K562 (cell line): Measurements from ENCODE around the gene LCTL. TPM values are rescaled to one million over a fixed set of nuclear protein-coding genes. Genes with fewer than 3 reads are reported as not detected.
A peak's percentile ranks its signal among the peaks of the same experiment; 100 is the strongest.

Source experiments
- ATAC-seq: fragments of 200-7000 bp; cut with Tn5 transposase; 3 replicates; pipeline ENCODE4 v1.9.1; 2020; ENCODE audit warnings: moderate library complexity
- BruUV-seq: library from RNA; stranded (reverse); fragments of 400-500 nt; replicated peaks from 2 replicates; lab custom pipeline; 2021; lab: Mats Ljungman, UMichigan
- CTCF ChIA-PET: fragments of 300-600 bp; formaldehyde crosslinking; extraction: SDS; loops from one replicate; lab custom pipeline; 2021; ENCODE audit warnings: low intra/inter-chr PET ratio; lab: Yijun Ruan, JAX
- POLR2A ChIA-PET: fragments of 300-600, 350-650 bp; sonication (Branson Sonifier 250); formaldehyde crosslinking; extraction: SDS; loops from one replicate; lab custom pipeline; 2021; ENCODE audit warnings: antibody characterized with exemption, inconsistent platforms; lab: Yijun Ruan, JAX
- DNase-seq, 4 experiments: peaks; one replicate each; pipeline versions ENCODE4 v3.0.0 to v3.0.0-alpha.2; 2011 to 2018; ENCODE audit warnings: low spot score in 3 of 4, mixed read lengths in 3 of 4; ENCODE audit errors: extremely low read depth in 1 of 4
- FAIRE-seq: peaks from 2 replicates; lab custom pipeline; 2011; peaks lifted over from hg19 to GRCh38; lab: Jason Lieb, UNC
- H2AFZ ChIP-seq: 2 replicates; pipeline ENCODE4 v1.6.0; 2011; ENCODE audit warnings: low read depth, low read length, control low read depth, inconsistent platforms
- H3K27ac ChIP-seq: fragments of 200-600 bp; 3 replicates; pipeline ENCODE4 v1.8.0; 2011; ENCODE audit warnings: low read depth, mild to moderate bottlenecking, control low read depth, inconsistent platforms, low read length, moderate library complexity, mixed read lengths; ENCODE audit errors: extremely low read depth
- H3K27me3 ChIP-seq, 2 experiments: fragments of 300-600 bp in 1 of 2; 2 replicates in 1 of 2; 3 replicates in 1 of 2; pipeline versions ENCODE4 v1.6.0 to v1.8.0; 2011; ENCODE audit warnings: inconsistent platforms in 2 of 2, low read length in 2 of 2, mild to moderate bottlenecking in 1 of 2, mixed read lengths in 1 of 2, moderate library complexity in 1 of 2; ENCODE audit not compliant: control insufficient read depth in 2 of 2, insufficient read depth in 2 of 2
- H3K36me3 ChIP-seq: fragments of 300-600 bp; 3 replicates; pipeline ENCODE4 v1.8.0; 2011; ENCODE audit warnings: mild to moderate bottlenecking, low read length, inconsistent platforms; ENCODE audit not compliant: control insufficient read depth, insufficient read depth
- H3K4me1 ChIP-seq, 2 experiments: fragments of 200-600 bp in 1 of 2; replicated peaks in 1 of 2; 2 replicates in 1 of 2; 3 replicates in 1 of 2; pipeline versions ENCODE4 v1.5.1 to v1.8.0; 2011; ENCODE audit warnings: inconsistent platforms in 2 of 2, low read length in 2 of 2, mild to moderate bottlenecking in 1 of 2, mixed read lengths in 1 of 2, moderate library complexity in 1 of 2; ENCODE audit not compliant: control insufficient read depth in 2 of 2, insufficient read depth in 2 of 2
- H3K4me2 ChIP-seq: 2 replicates; pipeline ENCODE4 v1.6.1; 2011; ENCODE audit warnings: low read length, control low read depth, inconsistent platforms, mixed read lengths; ENCODE audit not compliant: insufficient read depth
- H3K4me3 ChIP-seq: fragments of 200-600 bp; sonication (generic), shearing (Covaris generic); 2 replicates; pipeline ENCODE4 v1.5.1; 2016; ENCODE audit warnings: control low read depth, inconsistent platforms
- H3K79me2 ChIP-seq: fragments of 200-600 bp; 3 replicates; pipeline ENCODE4 v1.8.0; 2011; ENCODE audit warnings: low read length, inconsistent platforms; ENCODE audit not compliant: control insufficient read depth, insufficient read depth
- H3K9ac ChIP-seq, 2 experiments: 2 replicates each; pipeline versions ENCODE4 v1.6.0 to v1.6.1; 2011; ENCODE audit warnings: low read depth in 2 of 2, low read length in 2 of 2, control low read depth in 1 of 2, inconsistent platforms in 1 of 2, mild to moderate bottlenecking in 1 of 2, mixed read lengths in 1 of 2; ENCODE audit not compliant: insufficient read depth in 1 of 2
- H3K9me1 ChIP-seq: one replicate; pipeline ENCODE4 v1.6.0; 2011; ENCODE audit warnings: inconsistent platforms, mild to moderate bottlenecking, low read length, moderate library complexity; ENCODE audit not compliant: control insufficient read depth, insufficient read depth
- H3K9me3 ChIP-seq: replicated peaks from 2 replicates; pipeline ENCODE4 v1.5.1; 2011; ENCODE audit warnings: low read depth, low read length, inconsistent platforms; ENCODE audit not compliant: control insufficient read depth, insufficient read depth
- H4K20me1 ChIP-seq: replicated peaks from 2 replicates; pipeline ENCODE4 v1.6.1; 2011; ENCODE audit warnings: low read length, inconsistent platforms, mixed read lengths; ENCODE audit not compliant: control insufficient read depth, insufficient read depth
- ARHGAP35 ChIP-seq: fragments of 450-650 bp; IDR thresholded peaks from 2 replicates; pipeline ENCODE4 v1.6.1; 2018; ENCODE audit not compliant: partially characterized antibody
- C11orf30 ChIP-seq: fragments of 450-650 bp; IDR thresholded peaks from 2 replicates; pipeline ENCODE4 v1.6.1; 2016; ENCODE audit warnings: low read depth, mild to moderate bottlenecking
- CBX1 ChIP-seq: sonication (generic); IDR thresholded peaks from 2 replicates; pipeline ENCODE4 v1.6.1; 2016; ENCODE audit warnings: antibody characterized with exemption, low read depth, mild to moderate bottlenecking
- DDX20 ChIP-seq: fragments of 450-650 bp; IDR thresholded peaks from 2 replicates; pipeline ENCODE4 v1.6.1; 2016; ENCODE audit warnings: missing genetic modification characterization, low read depth, mild to moderate bottlenecking, missing compliant biosample characterization, moderate library complexity
- ILF3 ChIP-seq: fragments of 450-650 bp; IDR thresholded peaks from 2 replicates; pipeline ENCODE4 v1.6.1; 2018; ENCODE audit warnings: antibody characterized with exemption, mild to moderate bottlenecking, moderate library complexity, borderline replicate concordance
- MAFF ChIP-seq: IDR thresholded peaks from 2 replicates; pipeline ENCODE4 v1.6.1; 2012; ENCODE audit warnings: low read length, improper control_type of control experiment
- MAFG ChIP-seq: fragments of 450-650 bp; conservative IDR thresholded peaks from 2 replicates; pipeline ENCODE4 v1.6.1; 2016; ENCODE audit warnings: missing genetic modification characterization, missing compliant biosample characterization
- MAFK ChIP-seq: IDR thresholded peaks from 2 replicates; pipeline ENCODE4 v1.6.1; 2011; ENCODE audit warnings: low read length, improper control_type of control experiment
- NR4A1 ChIP-seq, 2 experiments: fragments of 250-450 bp in 1 of 2; fragments of 450-650 bp in 1 of 2; sonication (Bioruptor Pico) in 1 of 2; IDR thresholded peaks; 2 replicates each; pipeline versions ENCODE4 v1.4.0 to v1.6.1; 2016 to 2020; ENCODE audit warnings: mild to moderate bottlenecking in 2 of 2, missing compliant biosample characterization in 1 of 2, missing genetic modification characterization in 1 of 2, moderate library complexity in 1 of 2
- ZNF316 ChIP-seq: fragments of 450-650 bp; IDR thresholded peaks from 2 replicates; pipeline ENCODE4 v1.6.1; 2016
- ZNF75A ChIP-seq: fragments of 450-650 bp; formaldehyde crosslinking; IDR thresholded peaks from 2 replicates; pipeline ENCODE4 v1.4.0; 2020; ENCODE audit warnings: mild to moderate bottlenecking
- WGBS: fragments of 100-300 bp; shearing (Covaris generic); methylation state at CpG from one replicate; pipeline ENCODE4 v1.1.6; 2016; ENCODE audit warnings: low coverage, mixed read lengths; ENCODE audit not compliant: insufficient coverage; ENCODE audit errors: missing lambda C conversion rate; 5-methylcytosine and 5-hydroxymethylcytosine counted together
- in situ Hi-C: fragments of 300-500 bp; cut with MboI; formaldehyde crosslinking; loops from 4 replicates; pipeline ENCODE4 v1.15.0; 2018; ENCODE audit warnings: inconsistent platforms, mixed read lengths
- intact Hi-C: fragments of 100-400 bp; cut with micrococcal nuclease; formaldehyde crosslinking; loops from 2 replicates; pipeline ENCODE4 v1.14.2; 2022
- polyA plus RNA-seq, 8 experiments: library from polyadenylated mRNA; depleted of rRNA in 4 of 8; stranded (reverse) in 5 of 8; unstranded in 3 of 8; fragments of >200 nt; fragmentation: Nextera tagmentation in 2 of 8; fragmentation: Illumina TruSeq in 1 of 8; extraction: Ambion mirVana in 2 of 8; extraction: Trizol in 1 of 8; gene quantifications; 2 replicates each; pipeline versions ENCODE4 v1.2.1 to v1.2.3, GENCODE V29; 2011 to 2014; ENCODE audit warnings: inconsistent platforms in 1 of 8, missing spikeins in 1 of 8
- total RNA-seq, 7 experiments: library from RNA; depleted of rRNA in 6 of 7; stranded (reverse); fragments of >200 nt in 6 of 7; fragmentation: Illumina TruSeq in 2 of 7; extraction: Trizol in 2 of 7; gene quantifications; 2 replicates each; pipeline versions ENCODE4 v1.2.1 to v1.2.3, GENCODE V29; 2011 to 2021; ENCODE audit warnings: low replicate concordance in 1 of 7
- TF ChIP-seq, protein P1 (sequence below): fragments of 450-650 bp; IDR thresholded peaks from 2 replicates; pipeline ENCODE4 v1.6.1; 2017; ENCODE audit warnings: mild to moderate bottlenecking, moderate library complexity

Gene LCTL
- total and polyA plus RNA-seq, 9 of the 15 experiments (the other 6 are each of a cell fraction or from before 2014, with no cell fraction given): 0.08 to 0.31 (median 0.17) TPM; not detected in 6

DNA sequence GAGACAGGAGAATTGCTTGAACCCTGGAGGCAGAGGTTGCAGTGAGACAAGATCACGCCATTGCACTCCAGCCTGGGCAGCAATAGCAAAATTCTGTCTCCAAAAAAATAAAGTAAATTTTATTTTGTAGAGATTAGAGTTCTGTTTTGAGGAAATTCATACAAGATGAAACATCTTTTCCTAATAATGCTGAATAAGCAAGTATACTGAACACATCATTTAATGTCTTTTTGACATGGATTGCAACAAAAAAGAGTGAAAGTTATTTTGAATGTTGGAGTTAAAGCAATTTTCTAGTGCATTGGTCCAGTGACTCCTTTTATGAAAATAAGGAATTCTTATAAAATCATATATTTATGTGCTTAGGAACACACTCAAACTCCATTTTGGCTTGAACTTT is 20.5 kb downstream of the LCTL start:
- no peaks in the 10 kb centered on the region for H4K20me1 ChIP-seq
- H3K4me2 ChIP-seq: no peak overlapping the region
- peaks cover 45% of the 10 kb centered on the region for H3K36me3 ChIP-seq
- H3K9me3 ChIP-seq: no peaks in the 10 kb centered on the region
- FAIRE-seq (no peak), DNase-seq (no peak), ATAC-seq (no peak)
- BruUV-seq: no TSS peak
- in situ Hi-C loops (no loop called here), intact Hi-C loops (no loop called here)
- no peak overlapping the region for H3K4me3 ChIP-seq
- no peak overlapping the region for H2AFZ ChIP-seq
- 100% methylated on average over 1 of the region's 1 CpG for WGBS
- H3K4me1 ChIP-seq: no peaks in the 10 kb centered on the region
- no peaks in the 10 kb centered on the region for H3K79me2 ChIP-seq
- no peak overlapping the region for H3K27ac ChIP-seq
- ChIA-PET POLR2A (no interaction called here), CTCF (no interaction called here)
- no peaks in the 10 kb centered on the region for H3K27me3 ChIP-seq
- no peak for TF ChIP-seq NR4A1 (CRISPR knock-in tag; IDR thresholded peaks at IDR 0.05)
- TF ChIP-seq NR4A1 (tag; IDR thresholded peaks at IDR 0.05): no peak
- TF ChIP-seq C11orf30: peak; percentile 89
- peak; percentile 95 for TF ChIP-seq ZNF316
- peak; percentile 84 for TF ChIP-seq MAFG (tag)
- peak; percentile 84 for TF ChIP-seq MAFK
- TF ChIP-seq ILF3: no peak
- peak; percentile 89 for TF ChIP-seq MAFF
- TF ChIP-seq, protein P1, sequence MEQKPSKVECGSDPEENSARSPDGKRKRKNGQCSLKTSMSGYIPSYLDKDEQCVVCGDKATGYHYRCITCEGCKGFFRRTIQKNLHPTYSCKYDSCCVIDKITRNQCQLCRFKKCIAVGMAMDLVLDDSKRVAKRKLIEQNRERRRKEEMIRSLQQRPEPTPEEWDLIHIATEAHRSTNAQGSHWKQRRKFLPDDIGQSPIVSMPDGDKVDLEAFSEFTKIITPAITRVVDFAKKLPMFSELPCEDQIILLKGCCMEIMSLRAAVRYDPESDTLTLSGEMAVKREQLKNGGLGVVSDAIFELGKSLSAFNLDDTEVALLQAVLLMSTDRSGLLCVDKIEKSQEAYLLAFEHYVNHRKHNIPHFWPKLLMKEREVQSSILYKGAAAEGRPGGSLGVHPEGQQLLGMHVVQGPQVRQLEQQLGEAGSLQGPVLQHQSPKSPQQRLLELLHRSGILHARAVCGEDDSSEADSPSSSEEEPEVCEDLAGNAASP: no peak
- no peak for TF ChIP-seq ARHGAP35
- no peak for TF ChIP-seq ZNF75A
- no peak for TF ChIP-seq DDX20
- no peak for TF ChIP-seq CBX1
- H3K9me1 ChIP-seq: no peaks in the 10 kb centered on the region
- no peak overlapping the region for H3K9ac ChIP-seq
